Psoas muscle (tissue), 8 donors: ENCODE results near the gene TPD52L1. TPM values are rescaled to one million over a fixed set of nuclear protein-coding genes. Genes with fewer than 3 reads are reported as not detected.
A peak's percentile ranks its signal among the peaks of the same experiment; 100 is the strongest.

ENCODE experiments used
- ATAC-seq, 4 donors: fragments of 200-7000 bp; cut with Tn5 transposase; one replicate each; pipeline ENCODE4 v1.9.1; 2020; ENCODE audit warnings: moderate library complexity in 3 of 4, mild to moderate bottlenecking in 2 of 4
- DNase-seq, 2 donors: peaks; one replicate each; pipeline ENCODE4 v3.0.0-alpha.2; 2020
- H3K27ac ChIP-seq: fragments of 200-600 bp; one replicate; pipeline ENCODE4 v1.8.0; 2022
- H3K27me3 ChIP-seq, 3 donors: fragments of 200-600 bp in 1 of 3; one replicate each; pipeline versions ENCODE4 v1.6.1 to v1.8.0; 2013 to 2022; ENCODE audit warnings: low read length in 2 of 3, mild to moderate bottlenecking in 2 of 3, moderate library complexity in 1 of 3; ENCODE audit not compliant: insufficient read depth in 3 of 3
- H3K36me3 ChIP-seq, 2 donors: fragments of 200-600 bp in 1 of 2; one replicate each; pipeline versions ENCODE4 v1.6.1 to v1.8.0; 2013 to 2022; ENCODE audit warnings: low read depth in 1 of 2, mild to moderate bottlenecking in 1 of 2, moderate library complexity in 1 of 2; ENCODE audit not compliant: insufficient read depth in 1 of 2
- H3K4me1 ChIP-seq: fragments of 200-600 bp; one replicate; pipeline ENCODE4 v1.8.0; 2022
- H3K4me3 ChIP-seq: fragments of 200-600 bp; one replicate; pipeline ENCODE4 v1.8.0; 2022; ENCODE audit warnings: mild to moderate bottlenecking
- H3K9me3 ChIP-seq: fragments of 200-600 bp; one replicate; pipeline ENCODE4 v1.8.0; 2022
- CTCF ChIP-seq: fragments of 200-600 bp; IDR thresholded peaks from one replicate; pipeline ENCODE4 v1.8.0; 2022; ENCODE audit warnings: antibody characterized with exemption
- WGBS, 3 donors: extraction: QIAGEN DNeasy Blood & Tissue Kit; methylation state at CpG; one replicate each; pipeline versions ENCODE4 v1.1.6 to v1.1.7; 2013; 5-methylcytosine and 5-hydroxymethylcytosine counted together
- intact Hi-C, 2 donors: fragments of 100-400 bp; cut with DNase I; formaldehyde crosslinking; loops; one replicate each; pipeline versions ENCODE4 v1.11.0 to v1.14.2; 2022
- polyA plus RNA-seq, 3 donors: library from polyadenylated mRNA; stranded (reverse); fragments of 200-250 nt; gene quantifications; one replicate each; pipeline ENCODE4 v1.2.3, GENCODE V29; 2013
- total RNA-seq, 4 donors: library from RNA; stranded (reverse); fragmentation: NEBNext Ultra II Directional in 2 of 4; extraction: Animal tissue kit (Norgen Biotek cat#: 25700) in 2 of 4; gene quantifications; one replicate each; pipeline versions ENCODE4 v1.2.1 to v1.2.4, GENCODE V29; 2021 to 2023
- donor health status: healthy with polysubstance abuse.
- donor health status: DM: no; HTN: no; CAD: no; lungs with moderate emphysema.
- donor health status: Bipolar disorder and iron deficiency.
- donor health status: healthy.
- donor health status: DM: yes; HTN: yes; CAD: no.
- donor health status: DM: no; HTN: no; CAD: no.
- donor health status: DM: no; HTN: no; CAD: no.
- donor health status: DM: yes; HTN: yes; CAD: no.

The TPD52L1 gene
- total and polyA plus RNA-seq, 7 donors = 51.8 to 150 (median 106) TPM

GRCh38 chr6:125227244-125227643 lies 73.7 kb downstream of the TPD52L1 start:
- no peak overlapping the region for H3K4me3 ChIP-seq
- no peak for TF ChIP-seq CTCF
- ATAC-seq = no peak

GRCh38 chr6:125228981-125229479 lies 75.5 kb downstream of the TPD52L1 start:
- no peak for TF ChIP-seq CTCF
- Histone ChIP-seq H3K4me3 (no peak overlapping the region), H3K4me1 (peaks cover 56% of the 10 kb centered on the region), H3K9me3 (no peaks in the 10 kb centered on the region), H3K27me3 (no peaks in the 10 kb centered on the region), H3K27ac (no peak overlapping the region), H3K36me3 (peaks cover 0 to 3% of the 10 kb centered on the region in 2 donors)
- WGBS, 3 donors = 40 to 69% (median 48%) methylated on average over 6 of the region's 6 CpGs
- ATAC-seq (no peak), DNase-seq (no peak)
- intact Hi-C loops = no loop called here

More at GRCh38 chr6:125227244-125227643, 73.7 kb downstream of the TPD52L1 start:
- H3K4me1 ChIP-seq = peaks cover 59% of the 10 kb centered on the region
- WGBS, 3 donors = 93 to 97% (median 95%) methylated on average over 6 of the region's 6 CpGs
- no peaks in the 10 kb centered on the region for H3K27me3 ChIP-seq
- no peak for DNase-seq
- peaks cover 0 to 3% of the 10 kb centered on the region in 2 donors for H3K36me3 ChIP-seq
- H3K9me3 ChIP-seq = no peaks in the 10 kb centered on the region
- intact Hi-C loops = no loop called here
- no peak overlapping the region for H3K27ac ChIP-seq

GRCh38 chr6:125230674-125231073 lies 77.1 kb downstream of the TPD52L1 start:
- intact Hi-C loops = no loop called here
- H3K36me3 ChIP-seq = peaks cover 0 to under 1% of the 10 kb centered on the region in 2 donors
- H3K9me3 ChIP-seq = no peaks in the 10 kb centered on the region
- H3K4me1 ChIP-seq = peaks cover 45% of the 10 kb centered on the region
- 57 to 70% (median 64%) methylated on average over 3 of the region's 3 CpGs for WGBS, 3 donors
- ATAC-seq (no peak), DNase-seq (no peak)
- no peak for TF ChIP-seq CTCF
- no peaks in the 10 kb centered on the region for H3K27me3 ChIP-seq
- H3K27ac ChIP-seq = peak overlapping the region; percentile 69
- no peak overlapping the region for H3K4me3 ChIP-seq

- ATAC-seq = peak; percentile 86 to 94 (median 88)
- Histone ChIP-seq H3K36me3 (no peaks in the 10 kb centered on the region), H3K4me3 (peak overlapping the region; percentile 30), H3K4me1 (peaks cover 45% of the 10 kb centered on the region), H3K27me3 (no peaks in the 10 kb centered on the region), H3K9me3 (no peaks in the 10 kb centered on the region), H3K27ac (peak overlapping the region; percentile 69)
- intact Hi-C loops = no loop called here
- TF ChIP-seq CTCF = no peak
- 38 to 64% (median 42%) methylated on average over 1 of the region's 1 CpG for WGBS, 3 donors
- DNase-seq = no peak
Observed at GRCh38 chr6:125231133-125231532, 77.6 kb downstream of the TPD52L1 start.
